Fibroblast of skin of right biceps (primary cell): ENCODE measurements around the gene MYCN.
"Not testable (repeated sequence)": the region's sequence is repeated elsewhere in the genome, so short reads cannot be mapped to it uniquely, and the experiment has no call there.

Experiments used
- DNase-seq: peaks from one replicate; pipeline ENCODE4 v3.0.0-alpha.2; 2013

Gene MYCN

GRCh38 chr2:15939854-15940660 lies at the start of gene MYCN:
TSS of gene MYCN (plus strand) at chr2:15940550. CDS start at chr2:15942065, 1,515 bp downstream.
- peak; percentile 41 for DNase-seq

- no peak for DNase-seq
Measured at GRCh38 chr2:15890936-15891905, 49.1 kb upstream of the MYCN start.

GRCh38 chr2:15892151-15892880 lies 48.0 kb upstream of the MYCN start:
- no peak for DNase-seq

GRCh38 chr2:15893085-15893484 lies 47.3 kb upstream of the MYCN start:
- DNase-seq: no peak

GRCh38 chr2:15893689-15894480 lies 46.5 kb upstream of the MYCN start:
- DNase-seq: no peak

DNA sequence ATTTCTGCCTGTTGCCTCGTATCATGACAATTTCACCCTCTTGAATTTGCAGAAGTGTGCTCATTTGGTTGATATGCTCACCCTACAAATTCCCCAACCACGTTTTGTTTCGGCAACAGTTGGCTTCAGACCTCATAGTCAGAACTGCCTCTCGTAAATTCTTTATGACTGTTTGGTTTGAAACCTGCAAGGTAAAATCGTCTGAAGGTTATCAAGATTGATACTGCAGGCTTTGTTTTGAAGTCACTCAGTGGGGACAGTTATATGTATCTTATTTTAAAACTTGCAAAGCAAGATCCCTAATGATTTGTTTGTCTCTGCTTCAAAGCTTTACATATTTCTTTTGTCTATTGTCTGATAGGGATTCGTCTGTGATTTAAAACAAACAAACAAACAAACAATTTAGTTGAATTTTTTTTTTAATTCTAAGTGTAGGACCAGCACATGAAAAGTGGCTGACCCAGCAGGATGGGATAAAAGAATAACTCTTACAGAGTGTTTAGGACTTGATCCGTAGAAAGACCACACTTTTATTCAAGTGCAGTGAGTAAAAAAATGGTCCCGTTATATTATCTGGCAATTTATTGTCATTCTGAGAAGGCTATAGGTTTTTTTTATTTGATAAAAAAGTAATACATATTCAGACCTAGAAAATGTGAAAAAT lies 45.7 kb upstream of the MYCN start:
- DNase-seq: no peak

DNA sequence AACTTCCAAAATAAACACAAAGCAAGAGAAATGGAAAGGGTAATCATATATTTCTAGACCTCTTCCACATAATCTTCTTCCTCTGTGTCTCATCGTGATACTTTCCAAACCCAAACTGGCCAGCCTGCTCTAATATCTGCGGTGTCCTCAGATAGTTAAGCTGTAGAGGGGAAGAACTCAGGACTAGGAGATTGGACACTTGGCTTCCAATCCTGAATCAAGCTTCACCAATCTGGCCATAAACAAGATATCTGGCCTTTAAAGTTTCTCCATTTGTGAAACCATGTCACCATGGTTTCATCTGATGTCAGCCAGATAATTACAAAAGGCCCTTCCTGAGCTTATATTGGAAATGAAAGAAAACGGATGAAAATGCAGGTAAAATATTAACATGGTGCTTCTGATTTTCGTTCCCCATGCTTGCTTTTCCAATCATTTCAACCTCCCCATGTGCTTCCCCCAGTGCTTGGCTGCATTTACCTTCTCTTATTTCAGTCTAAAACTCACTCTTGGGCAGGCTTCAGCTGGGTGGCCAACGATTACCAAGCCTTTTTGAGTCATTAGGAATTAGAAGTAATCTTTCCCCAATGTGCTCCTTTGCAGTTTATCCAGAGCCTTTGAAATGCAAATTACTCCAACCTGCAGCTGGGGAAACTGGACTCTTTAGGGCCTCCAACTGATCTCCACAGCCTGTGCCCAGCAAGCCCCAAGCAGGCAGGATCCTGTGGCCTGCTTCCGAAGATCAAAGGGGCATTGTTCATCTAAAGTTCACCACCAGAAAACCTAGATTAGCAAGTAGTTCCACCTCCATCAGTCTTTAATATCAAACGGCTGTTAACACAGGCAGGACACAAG lies 44.5 kb upstream of the MYCN start:
- no peak for DNase-seq

DNA sequence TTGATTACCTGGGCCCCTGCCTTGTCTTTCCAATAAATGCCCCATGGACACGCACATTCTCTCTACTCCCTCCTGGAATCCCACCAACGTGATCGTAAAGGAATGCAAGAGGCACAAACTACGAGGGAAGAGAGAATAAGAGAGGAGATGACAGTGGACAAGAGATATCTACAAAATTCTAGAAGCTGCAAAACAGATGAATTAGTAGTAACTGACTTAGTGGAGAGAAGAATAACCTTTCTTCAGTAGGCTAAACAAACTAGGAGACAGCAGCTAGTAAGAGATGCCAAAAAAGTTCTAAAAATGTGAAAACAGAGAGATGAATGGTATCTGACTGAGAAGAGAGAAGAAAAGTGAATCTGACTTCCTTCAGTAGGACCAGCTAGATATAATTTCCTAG lies 43.5 kb upstream of the MYCN start:
- no peak for DNase-seq

GRCh38 chr2:15897431-15898098 lies 42.8 kb upstream of the MYCN start:
- no peak for DNase-seq

DNA sequence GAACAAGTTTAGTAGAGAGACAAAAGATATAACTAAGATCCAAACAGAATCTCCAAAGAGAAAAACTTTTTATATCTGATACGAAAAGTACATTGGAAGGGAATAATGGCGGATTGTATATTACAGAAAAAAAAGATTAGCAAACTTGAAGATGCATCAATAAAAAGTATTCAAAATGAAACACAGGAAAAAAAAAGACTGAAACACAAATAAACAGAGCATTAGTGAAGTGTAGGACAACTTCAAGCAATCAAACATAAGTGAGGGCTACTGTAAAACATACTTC lies 41.1 kb upstream of the MYCN start:
- DNase-seq: no peak

DNA sequence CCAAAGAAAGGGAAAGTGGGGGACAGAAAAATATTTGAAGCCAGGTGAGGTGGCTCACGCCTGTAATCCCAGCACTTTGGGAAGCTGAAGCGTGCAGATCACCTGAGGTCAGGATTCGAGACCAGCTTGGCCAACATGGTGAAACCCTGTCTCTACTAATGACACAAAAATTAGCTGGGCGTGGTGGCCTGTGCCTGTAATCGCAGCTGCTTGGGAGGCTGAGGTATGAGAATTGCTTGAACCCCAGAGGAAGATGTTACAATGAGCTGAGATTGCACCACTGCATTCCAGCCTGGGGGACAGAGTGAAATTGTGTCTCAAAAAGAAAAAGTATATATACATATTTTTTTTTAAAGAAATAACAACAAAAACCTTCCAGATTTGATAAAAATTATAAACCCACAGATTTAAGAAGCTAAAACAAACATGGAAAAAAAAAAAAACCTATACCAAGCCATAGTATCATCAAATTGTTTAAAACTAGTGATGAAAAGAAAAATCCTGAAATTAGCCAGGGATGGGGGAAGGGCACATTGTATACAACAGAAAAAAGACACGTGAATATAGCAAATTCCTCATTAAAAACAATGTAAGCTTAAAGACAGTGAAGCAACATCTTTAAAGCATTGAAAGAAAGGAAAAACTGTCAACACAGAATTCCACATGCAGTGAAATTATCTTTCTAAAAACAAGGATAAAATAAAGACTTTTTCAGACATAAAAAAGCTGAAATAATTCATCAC lies 40.4 kb upstream of the MYCN start:
- no peak for DNase-seq

- no peak for DNase-seq
Measured at GRCh38 chr2:15901095-15901807, 39.1 kb upstream of the MYCN start.

DNA sequence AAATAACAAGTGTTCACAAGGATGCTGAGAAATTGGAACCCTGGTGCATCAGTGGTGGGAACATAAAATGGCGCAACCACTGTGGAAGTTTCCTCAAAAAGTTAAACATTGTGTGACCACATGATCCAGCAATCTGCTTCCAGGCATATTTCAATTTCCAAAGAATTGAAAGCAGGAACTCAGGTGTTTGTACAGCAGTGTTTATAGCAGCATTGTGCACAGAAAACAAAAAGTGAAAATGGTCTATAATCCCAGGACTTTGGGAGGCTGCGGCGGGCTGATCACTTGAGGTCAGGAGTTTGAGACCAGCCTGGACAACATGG lies 38.6 kb upstream of the MYCN start:
- DNase-seq: no peak

GRCh38 chr2:15903910-15904309 lies 36.4 kb upstream of the MYCN start:
- not testable (repeated sequence) for DNase-seq

GRCh38 chr2:15905267-15905645 lies 35.1 kb upstream of the MYCN start:
- no peak for DNase-seq

DNA sequence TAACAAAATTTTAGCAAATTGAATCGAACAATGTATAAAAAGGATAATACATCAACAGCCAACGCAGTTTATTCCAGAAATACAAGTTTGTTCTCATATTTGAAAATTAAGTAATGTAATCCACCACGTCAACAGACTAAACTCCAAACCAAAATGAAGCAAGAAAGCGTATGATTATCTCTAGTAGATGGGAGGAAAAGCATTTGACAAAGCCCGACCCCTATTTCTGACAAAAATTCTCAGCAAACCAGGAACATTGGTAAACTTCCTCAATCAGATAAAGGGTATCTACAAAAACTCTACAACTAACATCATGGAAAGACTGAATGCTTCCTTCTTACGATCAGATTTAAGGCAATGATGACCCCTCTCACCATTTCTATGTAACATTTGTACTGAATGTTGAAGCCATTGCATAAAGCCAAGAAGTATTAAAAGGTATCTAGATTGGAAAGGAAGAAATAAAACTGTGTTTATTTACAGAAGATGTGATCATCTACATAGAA lies 34.3 kb upstream of the MYCN start:
- DNase-seq: no peak

- DNase-seq: no peak
Measured at GRCh38 chr2:15906778-15907177, 33.6 kb upstream of the MYCN start.

DNA sequence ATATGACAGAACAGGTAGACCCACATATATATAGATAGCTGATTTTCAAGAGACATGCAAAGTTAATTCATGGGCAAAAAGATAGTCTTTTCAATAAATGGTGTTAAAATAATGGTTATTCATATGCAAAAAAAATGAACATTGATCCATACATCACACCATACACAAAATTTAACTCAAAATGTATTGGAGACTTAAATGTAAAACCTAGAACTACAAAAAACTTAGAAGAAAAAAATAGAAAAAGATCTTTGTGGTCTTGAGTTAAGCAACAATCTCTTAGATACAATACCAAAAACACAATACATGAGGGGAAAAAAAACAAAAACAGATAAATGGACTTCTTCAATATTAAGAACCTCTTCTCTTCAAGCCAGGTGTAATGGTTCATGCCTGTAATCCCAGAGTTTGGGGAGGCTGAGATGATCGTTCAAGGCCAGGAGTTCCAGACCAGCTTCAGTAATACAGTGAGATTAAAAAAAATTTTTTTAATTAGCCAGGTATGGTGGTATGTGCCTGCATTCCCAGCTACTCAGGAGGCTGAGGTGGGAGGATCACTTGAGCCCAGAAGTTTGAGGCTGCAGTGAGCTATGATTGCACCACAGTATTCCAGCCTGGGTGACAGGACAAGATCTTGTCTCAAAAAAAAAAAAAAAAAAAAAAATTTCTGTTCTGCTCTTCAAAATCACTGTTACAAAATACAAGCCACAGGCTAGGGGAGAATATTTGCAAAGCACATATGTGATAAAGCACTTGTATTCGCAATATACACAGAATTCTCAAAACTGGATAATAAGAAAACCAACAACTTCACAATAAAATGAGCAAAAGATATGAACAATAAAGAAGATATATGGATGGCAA lies 32.7 kb upstream of the MYCN start:
- no peak for DNase-seq
